Measurements from ENCODE around the gene ANKRD63.
A peak's percentile ranks its signal among the peaks of the same experiment; 100 is the strongest.

Gene ANKRD63

GRCh38 chr15:40252438-40253166, 30.3 kb downstream of the ANKRD63 start:
- Histone ChIP-seq H3K27me3 (ENCODE audit: insufficient read depth, low read length) (peaks cover 11% of the 10 kb centered on the region), H3K36me3 (ENCODE audit: insufficient read depth, low read length) (no peaks in the 10 kb centered on the region), H3K4me1 (ENCODE audit: insufficient read depth, low read length, severe bottlenecking) (peaks cover 3% of the 10 kb centered on the region), H3K79me2 (ENCODE audit: insufficient read depth, low read length) (no peaks in the 10 kb centered on the region), H3K27ac (ENCODE audit: low read depth, low read length, poor library complexity, severe bottlenecking) (no peak overlapping the region), H3K9me3 (ENCODE audit: low read length) (no peaks in the 10 kb centered on the region), H3K9ac (ENCODE audit: low read length) (peak overlapping the region; percentile 25; the same call in 1 of the 2 replicates), H3K9me2 (ENCODE audit: low read depth, low read length) (no peaks in the 10 kb centered on the region), H3F3A (ENCODE audit: insufficient read depth, low read length) (no peaks in the 10 kb centered on the region), H3K4me3 (ENCODE audit: low read depth, low read length, poor library complexity, severe bottlenecking) (peak overlapping the region; percentile 55), H2AFZ (ENCODE audit: low read length) (no peak overlapping the region), H3K4me2 (ENCODE audit: low read length) (peak overlapping the region; percentile 61), H4K20me1 (ENCODE audit: insufficient read depth, low read length) (no peaks in the 10 kb centered on the region)
- TF ChIP-seq EZH2 (IDR thresholded peaks at IDR 0.05; ENCODE audit: borderline replicate concordance, low read length) (no peak), CTCF (IDR thresholded peaks at IDR 0.05; ENCODE audit: low read length) (no peak)

- no peaks in the 10 kb centered on the region for H3K9me3 ChIP-seq (ENCODE audit: low read length)
- H3K27me3 ChIP-seq (ENCODE audit: insufficient read depth, low read length) = peaks cover 11% of the 10 kb centered on the region
- peaks cover 3% of the 10 kb centered on the region for H3K4me1 ChIP-seq (ENCODE audit: insufficient read depth, low read length, severe bottlenecking)
- H4K20me1 ChIP-seq (ENCODE audit: insufficient read depth, low read length) = no peaks in the 10 kb centered on the region
- no peaks in the 10 kb centered on the region for H3F3A ChIP-seq (ENCODE audit: insufficient read depth, low read length)
- no peaks in the 10 kb centered on the region for H3K9me2 ChIP-seq (ENCODE audit: low read depth, low read length)
- peak overlapping the region; percentile 61 for H3K4me2 ChIP-seq (ENCODE audit: low read length)
- TF ChIP-seq EZH2 (IDR thresholded peaks at IDR 0.05; ENCODE audit: borderline replicate concordance, low read length) (no peak), CTCF (IDR thresholded peaks at IDR 0.05; ENCODE audit: low read length) (no peak)
- no peak overlapping the region for H3K27ac ChIP-seq (ENCODE audit: low read depth, low read length, poor library complexity, severe bottlenecking)
- no peaks in the 10 kb centered on the region for H3K36me3 ChIP-seq (ENCODE audit: insufficient read depth, low read length)
- no peak overlapping the region for H3K9ac ChIP-seq (ENCODE audit: low read length)
- no peaks in the 10 kb centered on the region for H3K79me2 ChIP-seq (ENCODE audit: insufficient read depth, low read length)
- peak overlapping the region; percentile 55 for H3K4me3 ChIP-seq (ENCODE audit: low read depth, low read length, poor library complexity, severe bottlenecking)
- H2AFZ ChIP-seq (ENCODE audit: low read length) = no peak overlapping the region
Measured at GRCh38 chr15:40252141-40252437, 30.8 kb downstream of the ANKRD63 start.

GRCh38 chr15:40251486-40252140, 31.3 kb downstream of the ANKRD63 start:
- Histone ChIP-seq H3K9me2 (ENCODE audit: low read depth, low read length) (no peaks in the 10 kb centered on the region), H3K36me3 (ENCODE audit: insufficient read depth, low read length) (no peaks in the 10 kb centered on the region), H2AFZ (ENCODE audit: low read length) (no peak overlapping the region), H3K79me2 (ENCODE audit: insufficient read depth, low read length) (no peaks in the 10 kb centered on the region), H3K9me3 (ENCODE audit: low read length) (no peaks in the 10 kb centered on the region), H3K9ac (ENCODE audit: low read length) (no peak overlapping the region), H3K27me3 (ENCODE audit: insufficient read depth, low read length) (peaks cover 11% of the 10 kb centered on the region), H3K4me2 (ENCODE audit: low read length) (no peak overlapping the region), H3K4me1 (ENCODE audit: insufficient read depth, low read length, severe bottlenecking) (peaks cover 3% of the 10 kb centered on the region), H4K20me1 (ENCODE audit: insufficient read depth, low read length) (no peaks in the 10 kb centered on the region), H3F3A (ENCODE audit: insufficient read depth, low read length) (no peaks in the 10 kb centered on the region), H3K4me3 (ENCODE audit: low read depth, low read length, poor library complexity, severe bottlenecking) (no peak overlapping the region), H3K27ac (ENCODE audit: low read depth, low read length, poor library complexity, severe bottlenecking) (no peak overlapping the region)
- TF ChIP-seq EZH2 (IDR thresholded peaks at IDR 0.05; ENCODE audit: borderline replicate concordance, low read length) (no peak), CTCF (IDR thresholded peaks at IDR 0.05; ENCODE audit: low read length) (no peak)
